WTC11 (cell line): ENCODE data around the gene LIN7C. TPM values are rescaled to one million over a fixed set of nuclear protein-coding genes. Genes with fewer than 3 reads are reported as not detected.

Source experiments
- ATAC-seq: fragments of 200-7000 bp; cut with Tn5 transposase; 2 replicates; pipeline ENCODE4 v1.10.0; 2021; ENCODE audit warnings: mild to moderate bottlenecking, moderate library complexity
- CTCF ChIA-PET: fragments of 300-600 bp; sonication (Branson Sonifier 250); formaldehyde crosslinking; loops from one replicate; lab custom pipeline; 2021; ENCODE audit warnings: antibody characterized with exemption; lab: Charles Lee
- POLR2A ChIA-PET: fragments of 350-600 bp; sonication (Branson Sonifier 250); formaldehyde crosslinking; loops from one replicate; lab custom pipeline; 2021; ENCODE audit warnings: antibody characterized with exemption; lab: Charles Lee
- DNase-seq: peaks from one replicate; pipeline ENCODE4 v3.0.0; 2021; ENCODE audit warnings: low spot score
- H3K27ac Mint-ChIP-seq: 2 replicates; pipeline ENCODE4 v1.8.0; 2021; ENCODE audit warnings: mixed read lengths
- H3K27me3 Mint-ChIP-seq: 2 replicates; pipeline ENCODE4 v1.8.0; 2021; ENCODE audit warnings: low read depth, mild to moderate bottlenecking, moderate library complexity, mixed read lengths
- H3K36me3 Mint-ChIP-seq: 2 replicates; pipeline ENCODE4 v1.8.0; 2021; ENCODE audit warnings: mixed read lengths
- H3K4me1 Mint-ChIP-seq: 2 replicates; pipeline ENCODE4 v1.8.0; 2022; ENCODE audit warnings: mixed read lengths
- H3K4me3 Mint-ChIP-seq: 2 replicates; pipeline ENCODE4 v1.8.0; 2021; ENCODE audit warnings: mild to moderate bottlenecking, moderate library complexity, mixed read lengths
- H3K9me3 Mint-ChIP-seq: 2 replicates; pipeline ENCODE4 v1.8.0; 2021; ENCODE audit warnings: mixed read lengths
- ARID4B ChIP-seq: sonication (generic); formaldehyde crosslinking; IDR thresholded peaks from 2 replicates; pipeline ENCODE4 v1.8.0; 2023; ENCODE audit warnings: missing genetic modification reagents, mild to moderate bottlenecking, borderline replicate concordance
- CBFB ChIP-seq: sonication (generic); formaldehyde crosslinking; IDR thresholded peaks from 2 replicates; pipeline ENCODE4 v1.8.1; 2022; ENCODE audit warnings: mild to moderate bottlenecking, low read depth, missing genetic modification reagents
- CDX4 ChIP-seq: fragments of 250-450 bp; sonication (Bioruptor Pico); IDR thresholded peaks from 2 replicates; pipeline ENCODE4 v1.9.0; 2021; ENCODE audit warnings: moderate library complexity, mild to moderate bottlenecking, inconsistent platforms, borderline replicate concordance
- E2F4 ChIP-seq: sonication (generic); formaldehyde crosslinking; IDR thresholded peaks from 2 replicates; pipeline ENCODE4 v1.8.1; 2022; ENCODE audit warnings: low read depth, mild to moderate bottlenecking, moderate library complexity, missing genetic modification reagents, borderline replicate concordance
- ELF4 ChIP-seq: sonication (generic); formaldehyde crosslinking; IDR thresholded peaks from 2 replicates; pipeline ENCODE4 v1.8.1; 2022; ENCODE audit warnings: low read depth, mild to moderate bottlenecking, moderate library complexity, missing genetic modification reagents
- ETV6 ChIP-seq: sonication (generic); formaldehyde crosslinking; IDR thresholded peaks from 2 replicates; pipeline ENCODE4 v1.8.1; 2022; ENCODE audit warnings: mild to moderate bottlenecking, missing genetic modification reagents
- FOXP1 ChIP-seq: sonication (generic); formaldehyde crosslinking; IDR thresholded peaks from 2 replicates; pipeline ENCODE4 v1.8.0; 2022; ENCODE audit warnings: missing genetic modification reagents, mild to moderate bottlenecking, moderate library complexity, borderline replicate concordance
- FOXP4 ChIP-seq: sonication (generic); formaldehyde crosslinking; IDR thresholded peaks from 2 replicates; pipeline ENCODE4 v1.8.0; 2022; ENCODE audit warnings: mild to moderate bottlenecking, missing genetic modification reagents
- GRHL2 ChIP-seq: fragments of 250-450 bp; sonication (Bioruptor Pico); IDR thresholded peaks from 2 replicates; pipeline ENCODE4 v1.8.0; 2022; ENCODE audit warnings: mild to moderate bottlenecking, moderate library complexity; ENCODE audit not compliant: insufficient replicate concordance, severe bottlenecking
- KAT7 ChIP-seq: sonication (generic); formaldehyde crosslinking; IDR thresholded peaks from 2 replicates; pipeline ENCODE4 v1.8.1; 2023; ENCODE audit warnings: missing genetic modification reagents, mild to moderate bottlenecking, borderline replicate concordance
- MAX ChIP-seq: sonication (generic); formaldehyde crosslinking; IDR thresholded peaks from 2 replicates; pipeline ENCODE4 v1.8.0; 2022; ENCODE audit warnings: mild to moderate bottlenecking, missing genetic modification reagents
- RORB ChIP-seq: fragments of 250-450 bp; sonication (Bioruptor Pico); IDR thresholded peaks from 2 replicates; pipeline ENCODE4 v1.9.0; 2021; ENCODE audit warnings: mild to moderate bottlenecking
- TCF7 ChIP-seq: sonication (generic); formaldehyde crosslinking; IDR thresholded peaks from 2 replicates; pipeline ENCODE4 v1.8.0; 2022; ENCODE audit warnings: mild to moderate bottlenecking, low read depth, missing genetic modification reagents, moderate library complexity
- USF2 ChIP-seq: sonication (generic); formaldehyde crosslinking; IDR thresholded peaks from 2 replicates; pipeline ENCODE4 v1.8.1; 2023; ENCODE audit warnings: mild to moderate bottlenecking, missing genetic modification reagents, moderate library complexity
- ZBTB21 ChIP-seq: sonication (generic); formaldehyde crosslinking; IDR thresholded peaks from 2 replicates; pipeline ENCODE4 v1.8.1; 2023; ENCODE audit warnings: mild to moderate bottlenecking, missing genetic modification reagents, borderline replicate concordance
- ZNF121 ChIP-seq: sonication (generic); formaldehyde crosslinking; IDR thresholded peaks from 2 replicates; pipeline ENCODE4 v1.8.0; 2023; ENCODE audit warnings: missing genetic modification reagents
- total RNA-seq: library from RNA; stranded (reverse); gene quantifications from 3 replicates; pipeline ENCODE4 v1.2.3, GENCODE V29; 2021

Gene LIN7C
- total RNA-seq, 1 experiment from 2014 or later: 39.4 TPM

GRCh38 chr11:27472398-27473016 is 34.1 kb downstream of the LIN7C start, which contains the start of gene LGR4:
LGR4 (minus strand) TSS chr11:27472790; CDS start chr11:27472302, 488 bp downstream.
- Mint-ChIP-seq H3K36me3 (peaks cover 4% of the 10 kb centered on the region; the same call in 1 of the 2 replicates), H3K4me1 (peaks cover 42% of the 10 kb centered on the region), H3K27me3 (no peaks in the 10 kb centered on the region), H3K4me3 (peak within 1 kb of the TSS; percentile 98)
- ATAC-seq: peak; percentile 97
- POLR2A ChIA-PET: interaction anchor here (0.6 to 1.4 kb wide), 9 partner anchors 8 to 285 kb away, joined by 3 to 5 read pairs (median 4); no protein-coding TSS in a partner anchor
- DNase-seq: peak; percentile 98
- TF ChIP-seq FOXP4 (CRISPR knock-in tag) (0 out of 2 replicates have a peak, but pooled peaks have one; percentile 10), USF2 (CRISPR knock-in tag) (no peak), KAT7 (CRISPR knock-in tag) (0 out of 2 replicates have a peak, but pooled peaks have one; percentile 19), ARID4B (CRISPR knock-in tag) (peak; percentile 41; the same call in 1 of the 2 replicates), RORB (CRISPR knock-in tag) (no peak), CDX4 (CRISPR knock-in tag) (no peak), FOXP1 (CRISPR knock-in tag) (peak; percentile 72; the same call in 1 of the 2 replicates), MAX (peak; percentile 55; the same call in 1 of the 2 replicates), ZBTB21 (CRISPR knock-in tag) (0 out of 2 replicates have a peak, but pooled peaks have one; percentile 32), ELF4 (CRISPR knock-in tag) (no peak), E2F4 (CRISPR knock-in tag) (0 out of 2 replicates have a peak, but pooled peaks have one; percentile 34), GRHL2 (CRISPR knock-in tag) (no peak), TCF7 (CRISPR knock-in tag) (no peak), CBFB (no peak), ZNF121 (no peak), ETV6 (CRISPR knock-in tag) (0 out of 2 replicates have a peak, but pooled peaks have one; percentile 48)
- TF ChIP-seq, all 79 proteins: peak for 8
- peak within 1 kb of the TSS; percentile 99 for H3K27ac Mint-ChIP-seq
- 0 out of 2 replicates have a peak, but pooled peaks cover 3% of the 10 kb centered on the region for H3K9me3 Mint-ChIP-seq
- CTCF ChIA-PET: interaction anchor here (0.9 to 1.5 kb wide), 13 partner anchors 8 to 289 kb away, joined by 3 to 22 read pairs (median 4); no protein-coding TSS in a partner anchor
